G401 (cell line): Measurements from ENCODE around the gene RORC. TPM values are rescaled to one million over a fixed set of nuclear protein-coding genes. Genes with fewer than 3 reads are reported as not detected.

Source experiments
- DNase-seq: peaks from one replicate; pipeline ENCODE4 v3.0.0-alpha.2; 2015; ENCODE audit warnings: low spot score
- in situ Hi-C: cut with HindIII; loops from 2 replicates; pipeline ENCODE4 v1.10.0; 2016; ENCODE audit warnings: low sequenced_read_pairs, mixed read lengths
- total RNA-seq: library from RNA; depleted of rRNA; stranded (reverse); fragments of >200 nt; shearing (Covaris generic); gene quantifications from 2 replicates; pipeline ENCODE4 v1.2.3, GENCODE V29; 2014

RORC gene
- total RNA-seq, 1 experiment from 2014 or later: not detected

DNA sequence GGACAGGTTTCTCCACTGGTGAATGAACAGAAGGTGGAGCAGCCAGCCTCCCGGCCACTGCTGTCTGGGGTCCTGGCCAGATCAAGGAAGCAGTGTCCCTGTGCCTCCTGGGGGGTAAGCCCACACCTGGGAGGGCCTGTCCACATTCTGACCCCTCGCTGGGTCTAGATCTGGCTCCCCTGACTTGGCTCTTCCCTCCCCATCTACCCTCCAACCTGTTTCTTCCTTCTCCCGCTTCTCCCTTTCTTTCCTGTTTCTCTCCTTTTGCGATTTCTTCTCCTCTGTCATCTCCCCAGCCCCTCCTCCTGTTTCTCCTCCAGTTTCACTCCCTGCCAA, 378 bp downstream of the RORC start:
- in situ Hi-C loops: no loop called here

DNA sequence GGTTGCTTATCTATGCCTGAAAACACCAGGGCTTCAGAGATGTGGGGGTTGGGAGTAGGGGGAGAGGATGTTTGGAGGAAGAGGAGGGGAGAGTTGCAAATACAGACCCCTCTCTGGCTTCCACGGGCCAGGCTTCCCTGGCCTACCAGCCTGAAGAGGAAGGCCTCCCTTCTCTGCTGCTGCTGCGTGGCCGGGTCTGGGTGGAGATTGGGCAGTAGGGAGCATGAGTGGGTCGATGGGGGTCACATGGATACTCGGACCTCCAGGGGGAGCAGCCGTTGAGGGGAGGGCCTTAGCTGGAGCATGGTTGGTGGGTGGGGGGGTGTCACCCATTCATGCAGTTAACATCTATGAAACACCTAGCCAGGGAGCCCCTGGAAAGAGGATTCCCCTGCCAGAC, 1.5 kb downstream of the RORC start:
- no peak for DNase-seq
- in situ Hi-C loops: no loop called here

More for the DNA sequence above, 378 bp downstream of the RORC start:
- DNase-seq: no peak

DNA sequence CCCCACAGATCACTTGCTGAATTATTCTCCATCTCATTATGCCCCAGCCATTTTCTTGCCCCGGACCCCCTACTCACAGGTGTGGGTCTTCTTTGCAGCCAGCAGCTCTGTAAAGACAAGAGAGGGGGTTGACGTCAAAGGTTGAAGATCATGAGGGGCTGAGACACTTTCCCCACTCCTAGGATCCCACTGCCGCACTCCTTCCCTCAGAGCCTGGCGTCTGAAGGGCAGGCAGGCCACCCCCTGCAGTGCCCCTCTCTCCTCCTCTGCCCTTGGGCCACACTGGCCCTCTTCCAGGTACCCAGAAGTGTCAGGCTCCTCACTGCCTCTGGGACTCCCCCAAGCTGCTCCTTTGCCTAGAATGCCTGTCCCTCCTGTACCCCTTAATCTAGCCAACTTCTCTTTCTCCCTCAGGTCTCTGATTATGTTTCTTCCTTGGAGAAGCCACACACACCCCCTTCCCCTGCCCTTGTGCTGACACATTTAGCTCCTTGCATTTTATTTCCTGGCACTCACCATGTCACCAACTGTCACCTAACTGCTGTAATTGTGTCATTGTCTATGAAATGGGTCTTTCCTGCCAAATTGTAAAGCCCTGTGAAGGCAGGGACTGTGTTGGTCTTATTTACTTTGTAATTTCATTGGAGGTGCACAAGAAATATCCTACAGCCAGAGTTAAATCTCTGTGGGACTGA, 2.1 kb downstream of the RORC start:
- in situ Hi-C loops: no loop called here
- peak; percentile 55 for DNase-seq

GRCh38 chr1:151828921-151829320, 2.7 kb downstream of the RORC start:
- in situ Hi-C loops: no loop called here
- DNase-seq: peak; percentile 76

DNA sequence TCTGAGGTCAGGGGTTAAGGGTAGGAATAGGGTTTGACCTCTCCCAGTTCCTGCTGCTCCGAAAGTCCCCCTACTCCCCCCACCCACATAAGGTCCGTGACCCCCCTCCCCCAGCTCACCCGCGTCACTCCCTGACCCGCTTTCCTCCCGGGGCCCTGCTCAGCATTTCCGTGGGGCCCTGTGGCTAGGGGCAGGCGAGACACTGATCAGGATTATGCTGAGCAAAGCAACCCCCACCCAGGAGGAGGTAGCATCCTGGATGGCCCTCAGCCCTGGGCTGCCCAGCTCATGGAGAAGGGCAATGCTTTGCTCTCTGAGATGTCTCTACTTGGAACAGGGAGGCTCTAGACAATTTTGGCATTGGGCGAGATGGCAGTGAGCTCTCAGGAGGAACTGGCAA, 3.7 kb downstream of the RORC start:
- no peak for DNase-seq
- in situ Hi-C loops: no loop called here

DNA sequence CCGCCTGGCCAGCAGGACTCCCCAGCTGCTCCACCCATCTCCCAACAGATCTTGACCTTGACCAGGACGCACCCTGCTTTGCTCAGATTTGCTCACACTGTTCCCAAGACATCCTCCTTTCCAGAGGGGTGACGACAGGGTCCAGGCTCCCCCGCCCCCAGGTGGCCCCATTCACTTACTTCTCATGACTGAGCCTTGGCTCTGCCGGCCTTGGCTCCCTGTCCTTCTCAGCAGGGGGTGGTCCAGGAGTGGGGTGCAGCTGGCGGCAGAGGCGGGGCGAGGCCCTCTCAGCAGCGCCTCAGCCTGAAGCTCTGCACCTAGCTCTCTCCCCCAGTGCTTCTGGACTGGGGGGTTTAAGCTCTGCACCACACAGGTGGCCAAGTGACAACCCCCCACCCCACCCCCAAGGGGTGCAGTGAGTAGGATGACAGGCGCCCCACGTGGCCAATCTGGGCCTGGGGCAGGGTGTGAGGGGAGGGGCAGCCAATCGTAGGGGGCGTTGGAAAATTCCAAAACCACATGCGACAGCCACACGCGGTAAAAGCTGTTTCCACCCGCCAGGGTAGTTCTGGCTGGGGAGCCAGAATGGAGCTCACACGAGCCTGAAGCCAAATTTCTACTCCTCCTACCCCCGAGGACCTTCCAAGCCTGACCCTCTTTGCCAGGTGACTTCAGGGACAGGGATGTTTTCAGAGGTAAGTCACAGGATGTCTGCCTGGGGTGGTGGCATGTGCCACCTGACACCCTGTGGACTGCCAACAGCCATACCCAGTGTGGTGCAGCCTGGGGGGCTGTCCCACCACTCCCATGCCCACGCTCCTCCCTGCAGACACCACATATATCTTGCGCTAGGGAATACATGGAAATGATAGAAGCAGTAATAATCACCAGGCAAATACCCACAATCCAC, 5.6 kb downstream of the RORC start:
- DNase-seq: peak; percentile 36
- in situ Hi-C loops: no loop called here

- in situ Hi-C loops: no loop called here
- DNase-seq: peak; percentile 71
These were observed 6.4 kb downstream of the RORC start for GRCh38 chr1:151825204-151825603.

DNA sequence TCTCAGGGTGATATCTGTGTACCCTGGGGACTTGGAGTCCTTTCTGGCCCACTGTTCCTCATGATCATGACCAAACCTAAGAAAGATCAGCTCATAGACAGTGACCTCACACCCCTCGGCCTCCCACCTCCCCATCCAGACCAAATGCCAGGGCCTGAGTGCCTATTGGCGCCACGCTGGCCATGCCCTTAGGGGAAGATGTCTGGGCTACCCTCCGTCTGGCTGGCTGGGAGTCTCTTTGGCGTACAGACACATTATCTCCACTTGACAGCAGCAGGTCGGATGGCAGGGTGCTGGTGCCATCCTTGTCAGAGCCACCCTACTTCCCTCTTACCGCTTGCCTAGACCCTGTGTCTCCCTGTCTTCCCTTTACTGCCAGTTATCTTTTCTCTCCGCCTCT, 8.4 kb downstream of the RORC start:
- no peak for DNase-seq
- in situ Hi-C loops: no loop called here

DNA sequence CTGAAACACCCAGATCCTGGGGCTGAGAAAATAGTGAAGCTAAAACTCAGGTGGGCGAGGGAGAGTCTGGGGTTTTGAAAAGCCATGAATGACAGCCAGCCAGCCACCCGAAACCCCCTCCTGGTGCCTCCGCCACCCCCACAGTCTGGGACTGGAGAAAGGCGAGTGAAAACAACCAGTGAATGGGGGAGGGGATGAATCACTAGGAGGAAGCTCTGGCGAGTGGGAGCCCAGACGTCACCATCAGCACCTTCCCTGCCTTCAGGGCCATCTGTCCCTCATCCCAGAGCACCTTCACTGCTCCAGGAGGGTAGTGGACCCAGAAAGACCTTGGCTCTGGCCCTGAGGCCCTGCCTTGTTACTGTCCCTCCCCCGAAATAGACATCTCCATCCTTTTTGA, 9.2 kb downstream of the RORC start:
- in situ Hi-C loops: no loop called here
- peak; percentile 78 for DNase-seq

DNA sequence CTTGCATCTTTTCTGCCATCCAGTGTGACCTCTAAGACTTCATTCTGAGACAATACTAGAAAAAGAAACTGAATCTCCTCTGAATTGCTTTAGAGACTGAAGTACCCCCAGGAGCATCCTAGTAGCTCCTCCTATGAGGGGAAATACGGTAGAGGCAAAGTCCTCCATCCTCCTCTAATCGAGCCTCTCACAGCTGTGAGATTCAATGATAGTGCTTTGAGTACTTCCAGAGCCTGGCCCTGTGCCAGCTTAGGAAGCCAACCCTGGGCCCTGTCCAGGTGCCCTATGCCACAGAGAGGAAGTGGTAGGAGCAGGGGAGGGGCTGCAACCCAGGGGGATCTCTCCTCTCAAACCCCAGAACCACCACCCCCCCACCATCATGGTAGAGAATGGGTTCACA, 10.7 kb downstream of the RORC start:
- in situ Hi-C loops: no loop called here
- DNase-seq: no peak

- in situ Hi-C loops: no loop called here
- DNase-seq: no peak
These were observed 11.5 kb downstream of the RORC start for GRCh38 chr1:151819976-151820623.

GRCh38 chr1:151819227-151819835, 12.3 kb downstream of the RORC start:
- no peak for DNase-seq
- in situ Hi-C loops: no loop called here

- DNase-seq: no peak
- in situ Hi-C loops: no loop called here
These were observed 14.3 kb downstream of the RORC start for GRCh38 chr1:151817353-151817730.

DNA sequence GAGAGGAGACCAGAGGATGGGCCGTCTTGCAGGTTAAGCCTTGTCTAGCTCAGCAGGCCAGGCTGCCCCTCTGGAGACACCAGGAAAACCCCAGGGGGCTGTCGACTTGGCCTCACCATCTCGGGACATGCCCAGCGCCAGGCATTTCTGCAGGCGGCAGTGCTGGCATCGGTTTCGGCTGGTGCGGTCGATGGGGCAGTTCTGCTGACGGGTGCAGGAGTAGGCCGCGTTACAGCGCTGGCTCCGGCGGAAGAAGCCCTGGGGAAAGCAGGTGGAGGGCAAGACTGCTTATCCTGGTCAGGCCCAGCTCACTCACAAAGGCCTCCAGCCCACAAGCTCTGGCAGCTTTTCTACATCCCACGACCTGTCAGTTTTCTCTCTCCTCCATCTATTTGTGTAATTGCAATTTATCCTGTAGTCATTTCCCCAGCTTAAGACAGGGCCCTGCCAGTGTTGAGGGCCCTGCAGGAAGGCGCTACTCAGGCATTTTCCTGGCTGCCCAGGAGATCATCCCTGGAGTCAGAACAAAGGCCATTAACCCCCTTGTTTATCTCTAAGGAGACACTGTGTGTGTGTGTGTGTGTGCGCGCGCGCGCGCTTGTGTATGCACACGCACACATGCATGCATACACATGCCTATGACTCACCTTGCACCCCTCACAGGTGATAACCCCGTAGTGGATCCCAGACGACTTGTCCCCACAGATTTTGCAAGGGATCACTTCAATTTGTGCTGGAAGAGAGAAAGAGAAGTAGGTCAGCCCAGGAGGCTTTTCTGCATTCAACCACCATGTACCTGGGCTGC, 14.9 kb downstream of the RORC start:
- in situ Hi-C loops: no loop called here
- peak; percentile 60 for DNase-seq

- DNase-seq: peak; percentile 57
- in situ Hi-C loops: no loop called here
These were observed 15.8 kb downstream of the RORC start for GRCh38 chr1:151815716-151816327.

DNA sequence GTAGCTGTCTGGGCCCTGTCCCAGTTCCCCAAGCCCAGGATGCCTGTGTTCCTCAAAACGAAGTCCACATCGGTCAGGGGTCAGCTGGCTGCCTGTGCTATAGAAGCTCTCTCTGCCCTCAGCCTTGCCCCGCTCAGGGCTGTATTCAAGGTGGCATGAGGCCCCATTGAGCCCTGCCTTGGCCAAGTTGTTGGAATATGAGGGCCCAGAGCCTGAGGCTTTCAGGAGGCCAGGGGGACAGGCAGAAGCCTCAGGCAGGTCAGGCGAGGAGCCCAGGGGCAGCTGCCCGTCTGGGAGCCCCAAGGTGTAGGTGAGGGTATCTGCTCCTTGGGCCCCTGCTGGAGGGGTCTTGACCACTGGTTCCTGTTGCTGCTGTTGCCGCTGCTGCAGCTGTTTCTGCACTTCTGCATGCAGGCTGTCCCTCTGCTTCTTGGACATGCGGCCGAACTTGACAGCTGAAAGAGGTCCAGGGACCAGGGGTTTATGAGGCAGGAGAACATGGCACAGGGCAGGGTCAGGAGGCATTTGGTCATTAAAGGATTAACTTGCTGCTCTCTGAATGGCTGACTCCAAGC, 16.5 kb downstream of the RORC start:
- no peak for DNase-seq
- in situ Hi-C loops: no loop called here

DNA sequence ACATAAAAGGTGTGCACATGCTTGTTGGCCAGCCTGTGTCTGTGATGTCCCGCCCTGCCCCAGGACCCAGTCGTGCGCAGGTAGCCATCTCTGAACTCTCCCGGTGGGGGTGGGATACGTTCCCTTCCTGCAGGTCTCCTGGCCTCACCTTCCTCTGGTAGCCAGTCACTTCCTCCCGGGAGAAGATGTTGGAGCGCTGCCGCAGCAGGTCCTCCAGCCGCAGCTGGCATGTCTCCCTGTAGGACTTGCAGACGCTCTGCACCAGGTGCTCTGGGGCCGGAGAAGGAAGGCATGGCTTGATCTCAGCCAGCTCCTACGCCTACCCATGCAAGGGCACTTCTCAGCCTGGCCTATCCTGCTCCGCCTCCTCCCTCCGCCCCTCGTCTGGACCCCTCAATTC, 17.2 kb downstream of the RORC start:
- in situ Hi-C loops: no loop called here
- DNase-seq: peak; percentile 35

DNA sequence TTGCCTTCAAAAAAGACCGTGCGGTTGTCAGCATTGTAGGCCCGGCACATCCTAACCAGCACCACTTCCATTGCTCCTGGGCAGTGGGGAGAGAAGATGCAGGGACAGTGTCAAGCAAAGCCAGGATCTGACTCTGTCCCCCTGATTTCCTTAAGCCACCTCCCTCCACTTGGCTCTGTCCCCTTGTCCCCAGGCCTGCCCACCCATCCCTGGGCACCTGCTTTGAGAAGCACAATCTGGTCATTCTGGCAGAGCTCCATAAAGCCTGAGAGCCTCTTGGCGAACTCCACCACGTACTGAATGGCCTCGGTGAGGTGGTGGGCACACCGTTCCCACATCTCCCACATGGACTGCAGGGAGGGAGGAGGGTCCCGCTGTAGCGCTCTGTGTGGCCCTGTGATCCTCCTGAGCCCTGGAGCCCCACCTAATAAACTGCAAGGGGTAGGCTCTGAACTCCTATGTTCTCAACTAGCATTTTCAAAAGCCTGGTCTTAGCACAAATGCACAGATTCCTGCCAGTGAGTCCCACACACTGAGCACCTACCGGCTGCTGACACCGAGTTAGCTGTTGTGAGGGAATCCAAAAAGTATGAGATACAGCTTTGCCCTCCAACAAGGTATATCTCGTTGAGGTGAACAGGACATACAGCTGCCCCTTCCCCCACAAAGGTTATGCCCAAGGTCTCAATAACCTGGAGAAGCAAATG, 18.2 kb downstream of the RORC start:
- DNase-seq: peak; percentile 88
- in situ Hi-C loops: no loop called here
